ENCODE measurements around the gene ENTPD7. TPM values are rescaled to one million over a fixed set of nuclear protein-coding genes. Genes with fewer than 3 reads are reported as not detected.

Gene ENTPD7
- total RNA-seq, 4 donors from 2014 or later: 11.6 to 76.0 (median 35.2) TPM

DNA sequence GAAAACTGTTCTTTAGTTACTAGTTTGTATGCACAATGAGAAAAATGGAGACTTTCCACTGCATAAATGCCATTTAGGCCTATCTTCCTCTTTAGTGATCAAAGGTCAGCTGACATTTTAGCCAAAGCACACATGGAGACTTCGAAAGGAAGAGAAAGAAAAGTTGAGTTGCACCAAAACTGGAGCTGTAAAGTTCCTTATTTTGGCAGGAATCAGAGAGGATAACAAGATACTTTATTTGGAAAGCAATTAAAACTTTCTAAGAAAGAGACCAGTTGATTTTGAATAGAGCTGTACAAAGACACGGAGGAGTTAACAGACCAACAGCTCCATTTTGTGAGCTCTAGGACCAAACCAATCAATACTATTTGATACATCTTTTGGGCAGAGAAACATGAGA is 14.2 kb downstream of the ENTPD7 start:
- Histone ChIP-seq H3K27me3 (no peaks in the 10 kb centered on the region), H3K4me3 (no peak overlapping the region), H3K36me3 (peaks cover 0 to 11% (median 0%) of the 10 kb centered on the region in 3 donors), H3K27ac (no peak overlapping the region), H3K4me1 (no peaks in the 10 kb centered on the region), H3K9me3 (no peaks in the 10 kb centered on the region)
- TF ChIP-seq, protein P1, sequence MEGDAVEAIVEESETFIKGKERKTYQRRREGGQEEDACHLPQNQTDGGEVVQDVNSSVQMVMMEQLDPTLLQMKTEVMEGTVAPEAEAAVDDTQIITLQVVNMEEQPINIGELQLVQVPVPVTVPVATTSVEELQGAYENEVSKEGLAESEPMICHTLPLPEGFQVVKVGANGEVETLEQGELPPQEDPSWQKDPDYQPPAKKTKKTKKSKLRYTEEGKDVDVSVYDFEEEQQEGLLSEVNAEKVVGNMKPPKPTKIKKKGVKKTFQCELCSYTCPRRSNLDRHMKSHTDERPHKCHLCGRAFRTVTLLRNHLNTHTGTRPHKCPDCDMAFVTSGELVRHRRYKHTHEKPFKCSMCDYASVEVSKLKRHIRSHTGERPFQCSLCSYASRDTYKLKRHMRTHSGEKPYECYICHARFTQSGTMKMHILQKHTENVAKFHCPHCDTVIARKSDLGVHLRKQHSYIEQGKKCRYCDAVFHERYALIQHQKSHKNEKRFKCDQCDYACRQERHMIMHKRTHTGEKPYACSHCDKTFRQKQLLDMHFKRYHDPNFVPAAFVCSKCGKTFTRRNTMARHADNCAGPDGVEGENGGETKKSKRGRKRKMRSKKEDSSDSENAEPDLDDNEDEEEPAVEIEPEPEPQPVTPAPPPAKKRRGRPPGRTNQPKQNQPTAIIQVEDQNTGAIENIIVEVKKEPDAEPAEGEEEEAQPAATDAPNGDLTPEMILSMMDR (IDR thresholded peaks at IDR 0.05): no peak
- no peak for TF ChIP-seq POLR2A (IDR thresholded peaks at IDR 0.05)
- DNase-seq: no peak

DNA sequence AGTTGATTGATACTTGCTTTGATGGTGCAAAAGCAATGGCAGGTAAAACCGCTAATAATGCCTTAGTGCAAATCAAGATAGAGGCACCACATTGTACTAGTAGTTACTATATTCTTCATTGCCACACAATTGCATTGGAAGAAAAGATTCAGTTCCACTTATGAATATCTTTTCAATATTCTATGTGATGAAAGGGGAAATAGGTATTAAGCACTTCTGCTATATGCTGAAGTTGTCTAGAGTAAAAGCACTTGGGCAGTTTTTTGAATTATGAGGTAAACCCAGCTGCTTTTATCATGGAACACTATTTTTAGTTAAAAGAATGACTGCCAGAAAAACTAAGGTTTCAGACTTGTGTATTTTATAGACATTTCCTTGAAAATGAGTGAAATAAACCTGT is 15.5 kb downstream of the ENTPD7 start:
- TF ChIP-seq, protein P1 (IDR thresholded peaks at IDR 0.05): no peak
- no peak for TF ChIP-seq POLR2A (IDR thresholded peaks at IDR 0.05)
- no peak for DNase-seq
- Histone ChIP-seq H3K4me1 (no peaks in the 10 kb centered on the region), H3K27me3 (no peaks in the 10 kb centered on the region), H3K9me3 (no peaks in the 10 kb centered on the region), H3K36me3 (peaks cover 0 to 15% (median 0%) of the 10 kb centered on the region in 3 donors), H3K4me3 (no peak overlapping the region), H3K27ac (no peak overlapping the region)

DNA sequence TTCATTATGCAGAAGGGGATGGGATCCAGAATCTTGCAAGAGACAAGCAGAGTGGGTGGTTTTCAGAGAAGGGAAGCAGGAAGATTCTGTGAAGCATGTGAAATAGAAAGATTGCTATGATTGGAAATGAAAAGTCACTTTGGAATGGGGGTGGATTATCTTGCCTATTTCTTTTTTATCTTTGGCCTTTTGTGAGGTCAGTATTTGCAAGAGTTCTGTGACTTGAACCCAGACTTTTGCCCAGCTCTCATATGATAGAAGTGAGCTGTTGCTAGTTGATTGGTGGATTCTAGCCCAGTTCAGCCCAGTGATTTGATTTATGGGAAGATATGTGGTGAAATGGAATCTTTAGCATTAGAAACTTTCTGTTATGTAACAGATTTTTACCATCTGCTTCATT is 17.1 kb downstream of the ENTPD7 start:
- Histone ChIP-seq H3K36me3 (peaks cover 0 to 20% (median 0%) of the 10 kb centered on the region in 3 donors), H3K27me3 (no peaks in the 10 kb centered on the region), H3K27ac (no peak overlapping the region), H3K4me1 (no peaks in the 10 kb centered on the region), H3K9me3 (no peaks in the 10 kb centered on the region), H3K4me3 (no peak overlapping the region)
- TF ChIP-seq, protein P1 (IDR thresholded peaks at IDR 0.05): no peak
- TF ChIP-seq POLR2A (IDR thresholded peaks at IDR 0.05): no peak
- DNase-seq: no peak

DNA sequence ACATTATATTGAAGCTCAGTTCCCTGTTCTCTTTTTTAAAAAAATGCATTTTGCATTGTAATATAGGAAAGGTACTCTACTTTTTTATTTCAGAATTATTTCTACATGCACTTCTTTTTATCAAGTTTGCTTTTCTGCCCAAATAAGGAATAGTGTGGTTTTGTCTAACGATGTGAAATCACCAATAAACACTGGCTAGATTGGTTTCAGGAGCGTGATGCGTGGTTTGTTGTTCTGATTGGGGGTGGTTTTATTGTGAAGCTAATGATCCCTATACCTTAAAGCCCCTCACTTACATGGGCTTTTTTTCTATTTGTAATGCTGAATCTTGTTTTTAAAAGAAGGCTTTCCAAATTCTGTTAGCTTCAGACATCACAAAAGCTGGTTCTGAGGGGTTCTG is 17.6 kb downstream of the ENTPD7 start:
- Histone ChIP-seq H3K27me3 (no peaks in the 10 kb centered on the region), H3K36me3 (peaks cover 0 to 24% (median 0%) of the 10 kb centered on the region in 3 donors), H3K27ac (no peak overlapping the region), H3K4me1 (no peaks in the 10 kb centered on the region), H3K9me3 (no peaks in the 10 kb centered on the region), H3K4me3 (no peak overlapping the region)
- TF ChIP-seq POLR2A (IDR thresholded peaks at IDR 0.05): no peak
- TF ChIP-seq, protein P1 (IDR thresholded peaks at IDR 0.05): no peak
- no peak for DNase-seq

DNA sequence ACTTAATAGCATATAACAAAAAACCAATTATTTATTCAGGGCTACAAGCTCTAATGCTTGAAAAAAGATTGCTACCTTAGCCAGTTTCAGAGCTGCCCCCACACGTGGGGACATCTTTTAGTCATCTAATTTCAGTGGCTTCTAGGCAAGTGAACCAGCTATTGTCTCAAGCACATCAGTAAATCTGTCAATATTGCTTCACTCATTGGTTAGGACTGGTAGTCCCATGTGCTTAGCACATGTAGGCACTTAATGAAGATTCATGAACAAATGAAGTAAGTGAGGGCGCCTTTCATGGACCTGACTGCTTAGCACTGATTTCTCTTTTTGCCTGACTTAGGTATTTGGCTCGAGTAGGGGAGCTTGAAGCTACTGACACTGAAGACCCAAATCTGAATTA is 19.6 kb downstream of the ENTPD7 start:
- peaks cover 0 to 24% (median 0%) of the 10 kb centered on the region in 3 donors for H3K36me3 ChIP-seq
- H3K27ac ChIP-seq: no peak overlapping the region
- no peaks in the 10 kb centered on the region for H3K9me3 ChIP-seq
- H3K4me1 ChIP-seq: no peaks in the 10 kb centered on the region
- H3K4me3 ChIP-seq: no peak overlapping the region
- H3K27me3 ChIP-seq: no peaks in the 10 kb centered on the region
- no peak for DNase-seq
- TF ChIP-seq, protein P1 (IDR thresholded peaks at IDR 0.05): no peak
- TF ChIP-seq POLR2A (IDR thresholded peaks at IDR 0.05): no peak

DNA sequence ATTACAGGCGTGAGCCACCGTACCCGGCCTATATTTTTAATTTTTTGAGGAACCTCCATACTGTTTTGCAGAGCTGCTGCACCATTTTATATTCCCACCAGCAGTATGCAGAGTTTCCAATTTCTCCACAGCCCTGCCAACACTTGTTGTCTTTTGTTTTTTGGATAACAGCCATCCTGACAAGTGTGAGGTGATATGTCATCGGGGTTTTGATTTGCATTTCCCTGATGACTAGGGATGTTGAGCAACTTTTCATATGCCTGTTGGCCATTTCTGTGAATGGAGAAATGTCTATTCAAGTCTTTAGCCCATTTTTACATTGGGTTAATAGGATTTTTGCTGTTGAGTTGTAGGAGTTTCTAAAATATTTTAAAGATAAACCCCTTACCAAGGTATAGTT is 22.2 kb downstream of the ENTPD7 start:
- Histone ChIP-seq H3K27ac (no peak overlapping the region), H3K9me3 (no peaks in the 10 kb centered on the region), H3K27me3 (no peaks in the 10 kb centered on the region), H3K36me3 (peaks cover 0 to 24% (median 0%) of the 10 kb centered on the region in 3 donors), H3K4me3 (no peak overlapping the region), H3K4me1 (no peaks in the 10 kb centered on the region)
- no peak for DNase-seq
- TF ChIP-seq POLR2A (IDR thresholded peaks at IDR 0.05): no peak
- TF ChIP-seq, protein P1 (IDR thresholded peaks at IDR 0.05): no peak
